NCI-H446 treated with DMSO at 0.1 percent for 48 hours (cell line): ENCODE results near the gene RGS1.

ENCODE experiments used
- DNase-seq: peaks from one replicate; lab custom pipeline; 2025; lab: John Stamatoyannopoulos, UW

RGS1 gene

DNA sequence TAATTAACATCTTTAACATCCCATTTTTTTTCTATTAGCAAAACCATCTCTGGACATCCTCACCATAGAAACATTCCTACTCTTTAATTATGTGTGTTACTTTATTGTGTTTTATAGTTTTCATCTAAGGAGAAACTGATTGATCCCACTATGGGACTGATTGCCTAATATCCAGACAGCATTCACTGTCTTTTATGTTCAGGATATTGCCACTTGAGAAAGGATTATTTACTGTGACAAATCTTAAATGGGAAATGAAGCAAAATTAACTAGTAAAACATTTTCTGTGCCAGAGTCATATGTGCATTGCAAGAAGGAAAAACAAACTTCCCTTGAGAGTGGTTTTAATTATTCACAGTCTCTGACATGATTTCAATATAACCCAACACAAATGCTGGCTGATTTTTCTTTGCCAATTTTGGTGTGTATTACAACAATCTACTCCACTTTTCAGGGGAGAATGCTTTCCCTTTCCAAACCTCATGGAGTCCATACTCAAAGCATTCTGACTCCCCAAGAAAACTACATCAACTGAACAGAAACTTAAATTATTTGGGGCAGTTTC is 44.6 kb downstream of the RGS1 start:
- no peak for DNase-seq

- no peak for DNase-seq
These were observed 51.0 kb downstream of the RGS1 start for GRCh38 chr1:192626366-192627179.

GRCh38 chr1:192627901-192628300 is 52.3 kb downstream of the RGS1 start:
- DNase-seq = no peak

GRCh38 chr1:192628396-192629057 is 53.0 kb downstream of the RGS1 start:
- DNase-seq = no peak

GRCh38 chr1:192629612-192630011 is 54.0 kb downstream of the RGS1 start:
- no peak for DNase-seq
